Thoracic aorta (tissue), 2 donors: ENCODE results near the gene PRAMEF9. TPM values are rescaled to one million over a fixed set of nuclear protein-coding genes. Genes with fewer than 3 reads are reported as not detected.
"Not testable (repeated sequence)": the region's sequence is repeated elsewhere in the genome, so short reads cannot be mapped to it uniquely, and the experiment has no call there.

Experiments
- ATAC-seq: fragments of 150-250 bp; one replicate; pipeline ENCODE4 v1.8.0; 2017; ENCODE audit warnings: low read depth; ENCODE audit not compliant: insufficient number of reproducible peaks, low FRiP score
- DNase-seq: peaks from one replicate; pipeline ENCODE4 v3.0.0-alpha.2; 2020; ENCODE audit warnings: low spot score
- H3K27ac ChIP-seq, 2 donors: fragments of 200-600 bp; sonication (generic); 1 replicate in 1 of 2; 2 replicates in 1 of 2; pipeline ENCODE4 v1.5.1; 2016; ENCODE audit warnings: mild to moderate bottlenecking in 2 of 2, moderate library complexity in 2 of 2
- H3K27me3 ChIP-seq: fragments of 200-600 bp; sonication (generic); replicated peaks from 2 replicates; pipeline ENCODE4 v1.6.0; 2016; ENCODE audit warnings: mild to moderate bottlenecking; ENCODE audit not compliant: insufficient read depth
- H3K36me3 ChIP-seq: fragments of 200-600 bp; sonication (generic); one replicate; pipeline ENCODE4 v1.5.1; 2016
- H3K4me1 ChIP-seq, 2 donors: fragments of 200-600 bp; sonication (generic); 1 replicate in 1 of 2; 2 replicates in 1 of 2; pipeline versions ENCODE4 v1.5.1 to v1.6.0; 2016; ENCODE audit warnings: low read depth in 2 of 2, mild to moderate bottlenecking in 1 of 2; ENCODE audit not compliant: control insufficient read depth in 1 of 2
- H3K4me3 ChIP-seq: fragments of 200-600 bp; sonication (generic); 2 replicates; pipeline ENCODE4 v1.5.1; 2016; ENCODE audit warnings: mild to moderate bottlenecking
- H3K9me3 ChIP-seq: fragments of 200-600 bp; sonication (generic); 2 replicates; pipeline ENCODE4 v1.5.1; 2016
- total RNA-seq, 2 donors: library from RNA; depleted of rRNA; stranded (reverse); fragments of >200 nt; gene quantifications; one replicate each; pipeline versions ENCODE4 v1.1.0 to v1.2.3, GENCODE V29; 2016
- TF ChIP-seq, protein P1 (sequence below): fragments of 200-600 bp; sonication (generic); IDR thresholded peaks from one replicate; pipeline ENCODE4 v1.5.1; 2019; ENCODE audit warnings: antibody characterized with exemption

The PRAMEF9 gene
- total RNA-seq = not detected

DNA sequence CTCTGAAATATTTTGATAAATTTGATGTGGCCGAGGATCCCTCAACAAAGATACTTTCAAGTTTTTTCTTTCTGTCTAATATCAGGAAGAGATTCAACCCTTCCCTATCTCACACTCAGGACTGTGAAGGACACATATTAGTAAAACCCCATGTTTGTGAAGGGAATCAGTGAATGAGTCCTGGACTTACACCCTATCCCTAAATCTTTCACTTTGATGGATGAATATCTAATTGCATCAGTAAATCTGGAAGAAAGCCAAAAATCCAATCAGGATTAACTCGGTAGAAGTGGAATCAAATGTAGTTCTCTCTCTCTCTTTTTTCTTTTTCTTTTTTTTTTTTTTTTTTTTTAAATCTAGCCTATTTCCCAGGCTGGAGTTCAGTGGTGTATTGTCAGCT lies at the start of gene PRAMEF9:
Gene PRAMEF9, plus strand, starts transcription at position 301 of the 400 bp plus-strand sequence. CDS start 3,433 bp downstream, outside the sequence.
- not testable (repeated sequence) for H3K36me3 ChIP-seq, DNase-seq, H3K4me1 ChIP-seq, H3K9me3 ChIP-seq, H3K27me3 ChIP-seq, ATAC-seq, H3K4me3 ChIP-seq, H3K27ac ChIP-seq

DNA sequence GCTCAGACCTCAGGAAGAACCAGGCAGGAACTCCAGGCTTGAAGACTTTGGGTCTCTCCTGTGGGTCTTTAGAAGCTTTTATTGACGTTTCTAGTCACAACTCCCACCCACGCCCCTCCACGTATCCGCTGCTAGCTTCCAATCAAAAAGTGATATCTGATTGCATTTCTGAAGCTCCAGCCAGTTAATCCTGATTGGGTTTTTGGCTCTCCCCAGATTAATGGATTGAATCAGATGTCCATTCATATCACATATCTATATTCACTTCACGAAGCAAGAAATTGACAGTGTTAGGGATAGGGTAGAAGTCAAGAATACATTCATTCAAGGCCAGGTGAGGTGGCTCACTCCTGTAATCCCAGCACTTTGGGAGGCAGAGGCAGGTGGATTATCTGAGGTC lies 15.7 kb upstream of the PRAMEF9 start, which contains the start of gene PRAMEF26:
Gene PRAMEF26, minus strand, starts transcription at position 101 of the 400 bp plus-strand sequence. CDS start 2,914 bp downstream, outside the sequence.
- not testable (repeated sequence) for ATAC-seq

DNA sequence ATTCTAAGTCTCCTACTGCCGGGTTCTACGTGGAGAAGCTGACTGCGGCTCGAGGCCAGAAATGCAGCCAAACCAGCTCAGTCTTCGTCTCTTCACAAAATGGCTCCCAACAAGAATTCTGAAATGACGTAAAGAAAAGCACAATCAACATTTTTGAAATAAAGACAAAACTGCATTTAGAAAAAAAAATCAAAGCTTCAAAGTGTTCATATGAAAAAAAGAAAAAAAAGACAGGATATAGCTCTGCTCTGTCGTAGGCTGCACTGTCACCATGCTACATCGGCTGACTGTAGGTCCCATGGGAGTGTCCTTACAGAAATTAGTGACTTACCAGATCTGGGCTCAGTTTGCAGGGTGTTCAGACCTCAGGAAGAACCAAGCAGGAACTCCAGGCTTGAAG lies 6.1 kb upstream of the PRAMEF9 start, which contains the start of gene HNRNPCL4:
Gene HNRNPCL4, minus strand, starts transcription at position 101 of the 400 bp plus-strand sequence. CDS start 164 bp downstream, outside the sequence.
- H3K27me3 ChIP-seq, H3K9me3 ChIP-seq, H3K27ac ChIP-seq, H3K36me3 ChIP-seq, H3K4me3 ChIP-seq, H3K4me1 ChIP-seq, ATAC-seq, DNase-seq: not testable (repeated sequence)

More for the DNA sequence above, 15.7 kb upstream of the PRAMEF9 start, which contains the start of gene PRAMEF26:
- not testable (repeated sequence) for H3K4me1 ChIP-seq, H3K36me3 ChIP-seq, H3K27ac ChIP-seq, H3K4me3 ChIP-seq, DNase-seq, H3K9me3 ChIP-seq, H3K27me3 ChIP-seq

DNA sequence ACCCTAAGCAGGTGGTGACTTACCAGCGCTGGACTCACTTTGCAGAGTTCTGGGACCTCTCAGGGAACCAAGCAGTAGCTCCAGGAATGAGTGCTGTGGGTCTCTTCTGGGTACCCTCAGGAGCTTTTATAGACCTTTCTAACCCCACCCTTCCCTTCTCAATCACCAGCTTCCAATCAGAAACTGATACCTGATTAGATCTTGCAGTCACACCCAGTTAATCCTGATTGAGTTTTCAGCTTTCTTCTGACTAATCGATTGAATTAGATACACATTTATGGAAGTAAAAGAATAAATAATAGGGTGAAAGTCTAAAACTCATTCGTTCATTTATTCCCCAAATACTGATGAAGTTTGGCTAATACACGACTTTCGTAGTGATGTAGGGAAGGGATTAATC lies 29.7 kb downstream of the PRAMEF9 start, which contains the start of gene PRAMEF13:
Gene PRAMEF13, minus strand, starts transcription at position 101 of the 400 bp plus-strand sequence. CDS start 1,820 bp downstream, outside the sequence.
- H3K9me3 ChIP-seq, ATAC-seq, H3K27ac ChIP-seq, H3K27me3 ChIP-seq, H3K36me3 ChIP-seq, H3K4me3 ChIP-seq, H3K4me1 ChIP-seq, DNase-seq: not testable (repeated sequence)

DNA sequence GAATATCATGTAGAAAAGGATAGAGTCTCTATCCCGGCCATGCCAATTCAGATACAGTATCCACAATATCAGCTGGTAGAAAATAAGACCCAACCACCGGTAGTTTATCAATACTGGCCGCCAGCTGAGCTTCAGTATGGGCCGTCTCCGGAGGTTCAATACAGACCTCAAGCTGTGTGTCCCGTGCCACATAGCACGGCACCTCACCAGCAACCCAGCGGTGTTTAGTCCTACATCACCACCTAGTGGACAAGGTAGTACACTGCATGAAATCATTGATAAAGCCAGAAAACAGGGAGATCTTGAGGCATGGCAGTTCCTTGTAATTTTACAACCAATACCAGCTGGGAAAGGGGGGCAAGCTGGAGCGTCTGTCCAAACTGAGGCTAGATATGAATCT lies 37.1 kb downstream of the PRAMEF9 start:
- H3K4me3 ChIP-seq, H3K27ac ChIP-seq, H3K9me3 ChIP-seq, H3K36me3 ChIP-seq, H3K27me3 ChIP-seq, ATAC-seq, DNase-seq, H3K4me1 ChIP-seq: not testable (repeated sequence)

DNA sequence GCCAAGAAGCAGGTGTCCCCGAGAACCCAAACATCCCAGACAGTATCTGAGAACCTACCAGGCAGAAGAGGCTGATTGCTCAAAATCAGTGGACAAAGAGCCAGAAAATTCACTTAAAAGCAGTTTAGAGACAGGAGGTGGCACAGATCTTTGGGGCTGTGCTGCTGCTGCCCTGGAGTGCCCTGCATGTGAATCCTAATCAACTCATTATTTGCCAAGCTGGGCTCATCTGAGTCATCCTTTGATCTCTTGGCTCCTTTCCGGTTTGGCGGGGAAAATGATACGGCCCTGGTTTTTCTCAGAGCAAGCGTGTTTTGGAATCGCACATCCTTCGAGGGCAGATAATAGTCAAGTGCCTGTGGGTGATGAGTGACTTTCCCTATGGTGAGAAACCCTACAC lies 45.0 kb downstream of the PRAMEF9 start:
- DNase-seq, H3K36me3 ChIP-seq, H3K27me3 ChIP-seq, H3K27ac ChIP-seq, H3K4me3 ChIP-seq, H3K9me3 ChIP-seq, H3K4me1 ChIP-seq, ATAC-seq: not testable (repeated sequence)

DNA sequence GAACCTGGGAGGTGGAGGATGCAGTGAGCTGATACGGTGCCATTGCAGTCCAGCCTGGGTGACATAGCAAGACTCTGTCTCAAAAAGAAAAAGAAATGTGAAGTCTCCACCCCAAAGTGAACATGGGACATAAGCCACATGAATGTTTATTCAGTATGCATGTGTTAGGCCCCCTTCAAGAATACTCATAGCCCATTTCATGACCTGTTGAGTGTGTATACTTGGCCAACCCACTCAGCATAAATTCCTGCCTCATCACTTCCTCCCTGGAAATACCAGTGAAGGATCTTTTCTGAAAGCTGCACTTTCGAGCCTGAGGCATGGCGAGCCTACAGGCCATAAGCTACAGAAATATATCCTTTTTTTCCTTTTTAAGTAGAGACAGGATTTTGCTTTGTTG lies 47.6 kb downstream of the PRAMEF9 start:
- not testable (repeated sequence) for ATAC-seq, H3K9me3 ChIP-seq

DNA sequence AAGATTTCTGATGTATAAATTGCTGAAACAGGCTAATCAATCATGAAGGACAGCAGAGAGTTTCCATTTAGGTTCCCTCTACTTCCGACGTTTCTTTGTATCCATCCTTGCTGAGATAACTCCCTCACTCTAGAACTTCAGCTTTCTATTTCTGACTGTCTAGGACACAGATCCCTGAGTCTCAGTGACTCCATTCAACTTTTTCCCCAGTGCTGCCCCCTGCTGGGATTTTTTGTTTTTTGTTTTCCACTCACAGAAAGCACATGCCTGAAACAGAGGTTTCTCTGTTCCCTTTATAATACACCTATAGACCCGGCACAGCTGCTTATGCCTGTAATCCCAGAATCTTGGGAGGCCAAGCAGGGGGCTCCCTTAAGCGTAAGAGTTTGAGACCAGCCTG lies 51.1 kb downstream of the PRAMEF9 start:
- not testable (repeated sequence) for DNase-seq, H3K9me3 ChIP-seq, H3K36me3 ChIP-seq, H3K4me3 ChIP-seq, H3K4me1 ChIP-seq, ATAC-seq, H3K27me3 ChIP-seq, H3K27ac ChIP-seq

More for the DNA sequence above, 47.6 kb downstream of the PRAMEF9 start:
- H3K27me3 ChIP-seq, DNase-seq, H3K36me3 ChIP-seq, H3K27ac ChIP-seq, H3K4me1 ChIP-seq, H3K4me3 ChIP-seq: not testable (repeated sequence)

DNA sequence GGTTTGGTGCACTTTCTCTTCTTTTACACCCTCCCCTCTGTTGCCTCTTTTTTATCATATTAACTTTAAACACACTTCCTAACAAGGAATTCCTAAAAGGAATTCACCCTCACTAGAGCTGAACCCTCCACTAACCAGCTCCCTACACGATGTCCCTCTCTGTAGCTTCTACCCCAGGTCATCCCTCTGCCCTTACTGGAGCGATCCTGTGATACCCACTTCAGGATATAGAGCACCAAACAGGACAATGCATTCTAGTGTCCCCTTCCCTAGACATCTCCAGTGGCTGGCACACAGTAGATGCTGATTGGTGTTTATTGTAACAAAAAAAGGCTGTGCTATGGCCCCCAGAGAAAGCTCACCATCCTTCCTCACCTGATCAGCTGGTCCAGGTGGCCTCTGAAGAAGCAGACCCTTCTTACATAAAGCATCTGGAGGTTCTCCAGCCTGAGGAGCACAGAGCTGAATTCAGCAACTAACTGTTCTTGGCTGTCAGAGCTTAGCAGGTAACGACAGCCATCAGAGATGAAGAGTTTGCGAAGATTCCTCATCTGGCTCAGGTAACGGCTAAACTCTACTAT lies 52.9 kb downstream of the PRAMEF9 start:
- TF ChIP-seq, protein P1, sequence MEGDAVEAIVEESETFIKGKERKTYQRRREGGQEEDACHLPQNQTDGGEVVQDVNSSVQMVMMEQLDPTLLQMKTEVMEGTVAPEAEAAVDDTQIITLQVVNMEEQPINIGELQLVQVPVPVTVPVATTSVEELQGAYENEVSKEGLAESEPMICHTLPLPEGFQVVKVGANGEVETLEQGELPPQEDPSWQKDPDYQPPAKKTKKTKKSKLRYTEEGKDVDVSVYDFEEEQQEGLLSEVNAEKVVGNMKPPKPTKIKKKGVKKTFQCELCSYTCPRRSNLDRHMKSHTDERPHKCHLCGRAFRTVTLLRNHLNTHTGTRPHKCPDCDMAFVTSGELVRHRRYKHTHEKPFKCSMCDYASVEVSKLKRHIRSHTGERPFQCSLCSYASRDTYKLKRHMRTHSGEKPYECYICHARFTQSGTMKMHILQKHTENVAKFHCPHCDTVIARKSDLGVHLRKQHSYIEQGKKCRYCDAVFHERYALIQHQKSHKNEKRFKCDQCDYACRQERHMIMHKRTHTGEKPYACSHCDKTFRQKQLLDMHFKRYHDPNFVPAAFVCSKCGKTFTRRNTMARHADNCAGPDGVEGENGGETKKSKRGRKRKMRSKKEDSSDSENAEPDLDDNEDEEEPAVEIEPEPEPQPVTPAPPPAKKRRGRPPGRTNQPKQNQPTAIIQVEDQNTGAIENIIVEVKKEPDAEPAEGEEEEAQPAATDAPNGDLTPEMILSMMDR = no peak
- ATAC-seq = no peak

DNA sequence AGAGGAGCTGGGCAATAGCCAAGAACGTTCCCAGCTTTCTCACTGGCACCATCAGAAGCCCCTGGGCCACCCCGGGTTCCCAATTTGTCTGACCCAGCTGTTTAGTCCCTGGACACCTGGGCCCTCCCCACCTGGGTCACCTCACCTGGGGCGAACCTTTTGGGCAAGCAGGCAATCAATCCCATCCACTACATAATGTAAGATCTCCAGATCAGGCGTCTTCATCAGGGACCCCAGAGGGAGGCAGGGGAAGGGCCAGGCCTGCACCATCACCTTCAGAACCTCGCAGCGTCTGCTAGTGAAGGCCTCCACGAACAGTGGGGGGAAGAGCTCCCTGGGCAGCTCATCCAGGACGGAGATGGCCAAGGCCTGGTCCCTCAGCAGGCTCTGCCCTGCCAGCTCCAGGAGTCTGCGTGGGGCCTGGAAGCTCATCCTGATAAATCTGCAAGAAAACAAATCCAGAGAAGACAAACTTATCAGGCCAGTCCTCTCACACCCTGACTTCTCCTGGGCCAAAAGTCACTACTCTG lies 54.1 kb downstream of the PRAMEF9 start, which contains the start of gene PRAMEF18:
Gene PRAMEF18, minus strand, starts transcription at position 480 of the 530 bp plus-strand sequence. Its CDS starts 48 bp downstream, at position 432.
- ATAC-seq, H3K4me1 ChIP-seq, H3K27ac ChIP-seq, H3K27me3 ChIP-seq, H3K4me3 ChIP-seq, H3K9me3 ChIP-seq, H3K36me3 ChIP-seq, DNase-seq: not testable (repeated sequence)

More for the DNA sequence above, 52.9 kb downstream of the PRAMEF9 start:
- Histone ChIP-seq H3K4me1 (no peaks in the 10 kb centered on the region), H3K9me3 (no peaks in the 10 kb centered on the region), H3K36me3 (no peaks in the 10 kb centered on the region), H3K27me3 (no peaks in the 10 kb centered on the region), H3K27ac (no peak overlapping the region), H3K4me3 (no peak overlapping the region)
- no peak for DNase-seq

DNA sequence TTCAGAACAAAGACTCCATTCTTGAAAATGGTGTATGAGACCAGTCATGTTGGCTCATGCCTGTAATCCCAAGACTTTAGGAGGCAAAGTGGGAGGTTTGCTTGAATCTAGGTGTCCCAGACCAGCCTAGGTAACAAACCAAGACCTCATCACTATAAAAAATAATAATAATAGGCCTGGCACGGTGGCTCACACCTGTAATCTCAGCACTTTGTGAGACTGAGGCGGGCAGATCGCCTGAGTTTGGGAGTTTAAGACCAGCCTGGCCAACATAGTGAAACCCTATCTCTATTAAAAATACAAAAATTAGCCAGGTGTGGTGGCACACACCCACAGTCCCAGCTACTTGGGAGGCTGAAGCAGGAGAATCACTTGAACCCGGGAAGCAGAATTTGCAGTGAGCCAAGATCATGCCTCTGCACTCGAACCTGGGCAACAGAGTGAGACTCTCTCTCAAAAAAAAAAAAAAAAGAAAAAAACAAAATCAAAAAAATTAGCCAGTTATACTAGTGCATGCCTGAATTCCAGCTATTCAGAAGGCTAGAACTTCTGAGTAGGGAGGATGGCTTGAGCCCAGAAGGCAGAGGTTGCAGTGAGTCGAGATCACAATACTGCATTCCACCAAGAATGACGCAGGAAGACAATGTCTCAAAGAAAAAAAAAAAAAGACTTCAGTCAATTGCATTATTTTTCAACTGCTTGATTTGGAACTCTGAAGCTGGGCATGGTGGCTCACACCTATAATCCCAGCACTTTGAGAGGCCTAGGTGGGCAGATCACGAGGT lies 55.8 kb downstream of the PRAMEF9 start:
- not testable (repeated sequence) for H3K4me3 ChIP-seq, H3K27me3 ChIP-seq, H3K4me1 ChIP-seq, H3K27ac ChIP-seq, ATAC-seq, H3K36me3 ChIP-seq, DNase-seq, H3K9me3 ChIP-seq
